NCI-H526 (cell line): ENCODE data around the gene SRC.
A peak's percentile ranks its signal among the peaks of the same experiment; 100 is the strongest.

Source experiments
- DNase-seq, 2 experiments: peaks; one replicate each; lab custom pipeline; 2025; lab: John Stamatoyannopoulos, UW

The SRC gene

DNA sequence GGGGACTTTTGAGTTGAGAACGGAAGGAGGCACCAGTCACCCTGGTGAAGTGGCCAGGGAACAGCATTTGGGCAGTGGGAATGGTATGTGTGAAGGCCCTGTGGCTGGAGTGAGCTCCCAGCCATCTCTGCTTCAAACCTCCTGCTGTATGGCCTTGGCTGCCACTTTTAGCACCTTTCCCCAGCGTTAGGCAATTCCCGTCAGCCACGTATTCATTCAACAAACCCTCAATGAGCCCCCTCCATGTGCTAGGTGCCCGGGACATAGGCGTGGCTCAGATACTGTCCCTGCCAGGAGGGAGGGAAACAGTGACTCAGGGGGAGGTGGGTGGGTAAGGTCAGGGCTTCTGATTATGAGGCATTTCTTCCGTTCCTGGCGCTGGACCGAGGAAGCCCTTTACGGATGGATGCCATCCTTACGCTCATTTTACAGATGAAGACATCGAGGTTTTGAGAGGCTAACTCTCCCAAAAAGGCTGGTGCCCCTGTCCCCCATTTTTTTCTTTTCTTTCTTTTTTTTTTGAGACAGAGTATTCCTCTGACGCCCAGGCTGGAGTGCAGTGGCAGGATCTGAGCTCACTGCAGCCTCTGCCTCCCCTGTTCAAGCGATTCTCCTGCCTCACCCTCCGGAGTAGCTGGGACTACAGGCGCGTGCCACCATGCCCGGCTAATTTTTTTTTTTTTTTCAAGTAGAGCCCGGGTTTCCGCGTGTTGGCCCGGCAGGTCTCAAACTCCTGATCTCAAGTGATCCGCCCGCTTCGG is 37.5 kb downstream of the SRC start:
- no peak for DNase-seq

DNA sequence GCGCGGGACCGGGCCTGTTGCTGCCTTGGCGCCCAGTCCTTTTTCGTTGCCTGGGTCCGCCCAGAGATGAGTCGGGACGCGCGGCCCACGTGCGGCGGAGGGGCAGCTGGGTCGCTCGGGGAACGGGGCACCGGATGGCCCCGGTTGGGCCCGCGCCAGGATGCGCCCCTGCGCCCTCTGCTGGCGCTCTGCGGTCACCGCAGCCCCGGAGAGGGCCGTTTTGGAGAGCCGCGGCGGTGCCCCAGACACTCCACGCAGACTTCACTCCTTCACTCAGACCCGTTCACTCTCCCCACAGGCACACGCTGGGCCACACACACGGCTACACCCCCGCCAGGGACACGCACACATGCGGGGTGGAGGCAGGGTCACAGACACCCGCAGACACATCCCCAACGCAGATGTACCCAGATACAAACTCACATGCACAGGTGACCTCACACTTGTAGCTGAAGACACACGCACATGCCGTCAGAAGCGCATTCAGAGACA is 38.8 kb downstream of the SRC start:
- DNase-seq, result peak in 1 of 2 experiments; percentile 76

DNA sequence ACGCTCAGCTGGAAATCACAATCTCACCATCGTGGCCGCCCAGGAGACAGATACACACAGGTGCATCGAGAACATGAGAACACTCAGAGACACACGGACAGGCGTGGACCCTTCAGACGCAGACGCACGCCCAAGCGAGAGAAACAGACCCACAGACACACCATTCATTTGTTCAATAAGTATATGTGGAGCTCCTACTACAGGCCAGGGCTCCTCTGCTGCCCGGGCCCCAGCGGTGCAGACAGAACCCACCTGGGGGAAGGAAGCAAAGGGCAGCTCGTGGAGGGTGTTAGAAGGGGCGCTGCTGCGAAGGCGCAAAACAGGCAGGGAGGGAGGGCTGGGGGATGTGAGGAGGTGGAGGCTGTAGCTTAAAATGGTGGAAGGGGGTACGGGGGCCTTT is 39.2 kb downstream of the SRC start:
- no peak for DNase-seq

DNA sequence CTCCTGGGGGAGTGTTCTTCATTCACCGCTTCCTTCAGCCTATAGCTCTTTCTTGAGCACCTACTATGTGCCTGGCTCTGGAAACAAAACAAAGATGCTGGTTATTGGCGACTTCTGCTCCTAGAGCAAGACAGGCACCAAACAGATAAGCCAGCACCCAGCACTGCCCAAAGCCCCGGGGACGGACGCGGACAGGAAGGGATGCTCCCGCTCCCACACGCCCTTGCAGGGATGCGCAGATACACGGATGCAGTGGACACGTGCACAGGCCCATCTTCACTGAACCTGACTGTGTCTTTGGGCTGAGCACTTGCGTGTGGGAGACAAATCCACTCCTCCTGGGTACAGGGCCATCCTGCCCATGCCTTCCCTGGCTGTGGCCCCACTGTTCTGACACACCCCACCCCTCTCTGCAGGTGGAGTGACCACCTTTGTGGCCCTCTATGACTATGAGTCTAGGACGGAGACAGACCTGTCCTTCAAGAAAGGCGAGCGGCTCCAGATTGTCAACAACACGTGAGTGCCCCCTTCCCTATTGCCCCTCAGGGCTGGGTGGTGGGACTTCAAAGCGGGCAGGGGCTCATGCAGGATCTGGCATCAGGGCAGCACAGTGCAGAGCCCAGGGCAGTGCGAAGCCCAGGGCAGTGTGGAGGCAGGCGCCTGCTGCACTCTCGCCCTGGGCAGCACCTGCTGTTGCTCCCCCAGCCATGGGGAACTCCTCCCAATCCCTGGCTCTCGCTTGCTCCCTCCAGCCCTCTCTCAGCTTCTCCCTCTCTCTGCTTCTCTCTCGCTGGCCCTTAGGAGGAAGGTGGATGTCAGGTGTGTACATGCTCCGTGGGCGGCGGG is 39.9 kb downstream of the SRC start:
- DNase-seq, result no peak

DNA sequence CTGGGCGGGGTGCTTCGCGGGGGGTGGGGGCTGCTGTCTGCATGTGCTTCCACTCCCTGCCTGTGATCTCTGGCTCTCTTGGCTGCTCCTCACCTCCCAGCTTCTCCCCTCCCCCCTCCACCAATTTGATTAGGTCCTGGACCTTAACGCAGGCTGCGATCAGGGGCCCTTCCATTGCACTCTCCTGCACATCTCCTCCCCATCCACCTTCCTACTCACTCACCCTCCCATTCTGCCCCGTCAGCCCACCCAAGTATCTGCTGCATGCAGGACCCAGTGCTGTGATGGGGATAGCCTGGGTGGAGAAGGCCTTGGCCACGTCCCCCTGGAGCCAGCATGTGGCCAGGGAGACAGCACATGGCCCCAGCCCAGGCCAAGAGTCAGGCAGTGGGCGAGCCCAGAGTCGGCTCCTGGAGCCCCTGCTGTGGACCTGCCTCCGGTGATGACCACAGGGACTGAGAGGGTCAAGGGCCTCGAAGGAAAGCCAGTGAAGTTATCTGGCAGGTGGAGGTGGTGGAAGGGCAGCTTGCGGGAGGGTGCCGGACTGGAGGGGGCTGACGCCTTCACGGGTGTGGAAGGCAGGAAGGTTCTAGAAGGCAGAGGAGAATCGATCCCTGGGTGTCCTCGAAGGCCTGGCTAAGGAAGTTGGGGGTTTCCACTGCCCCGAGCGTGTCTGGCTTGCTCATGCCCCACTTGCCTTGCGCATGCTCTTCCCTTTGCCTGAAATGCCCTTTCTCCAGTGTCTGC is 40.7 kb downstream of the SRC start:
- no peak for DNase-seq

DNA sequence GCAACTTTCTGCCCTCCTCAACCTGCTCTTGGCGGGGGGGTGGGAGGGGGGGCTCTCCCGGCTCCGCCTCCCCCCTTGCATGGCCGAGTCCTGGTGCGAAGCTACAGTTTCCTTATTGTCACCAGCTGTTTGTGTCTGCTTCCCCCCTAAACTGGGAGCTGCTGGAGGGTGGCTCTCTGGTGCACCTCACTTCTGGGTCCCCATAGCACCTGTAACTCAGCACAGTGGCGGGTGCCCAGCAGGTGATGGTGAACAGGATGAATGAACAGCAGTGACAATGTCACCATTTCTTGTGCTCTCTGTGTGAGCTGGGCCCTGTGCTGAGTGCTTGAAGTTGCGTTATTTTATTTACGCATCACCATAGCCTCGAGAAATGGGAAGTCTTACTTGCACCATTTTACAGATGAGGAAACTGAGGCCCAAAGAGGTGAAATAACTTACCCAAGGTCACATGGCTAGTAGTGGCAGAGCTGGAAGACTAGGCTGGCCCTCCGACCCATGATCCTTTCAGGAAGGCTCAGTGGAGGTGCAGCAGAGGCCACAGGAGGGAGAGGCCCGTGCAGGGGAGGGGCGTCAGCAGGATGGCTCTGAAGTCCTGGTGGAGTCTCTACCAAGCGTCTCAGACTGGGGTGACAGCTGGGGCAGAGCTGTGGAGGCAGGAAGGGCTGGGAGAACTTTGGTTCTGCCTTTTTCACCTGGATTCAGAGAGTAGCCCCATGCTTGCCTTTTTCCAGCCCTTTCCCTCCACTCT is 41.8 kb downstream of the SRC start:
- no peak for DNase-seq

DNA sequence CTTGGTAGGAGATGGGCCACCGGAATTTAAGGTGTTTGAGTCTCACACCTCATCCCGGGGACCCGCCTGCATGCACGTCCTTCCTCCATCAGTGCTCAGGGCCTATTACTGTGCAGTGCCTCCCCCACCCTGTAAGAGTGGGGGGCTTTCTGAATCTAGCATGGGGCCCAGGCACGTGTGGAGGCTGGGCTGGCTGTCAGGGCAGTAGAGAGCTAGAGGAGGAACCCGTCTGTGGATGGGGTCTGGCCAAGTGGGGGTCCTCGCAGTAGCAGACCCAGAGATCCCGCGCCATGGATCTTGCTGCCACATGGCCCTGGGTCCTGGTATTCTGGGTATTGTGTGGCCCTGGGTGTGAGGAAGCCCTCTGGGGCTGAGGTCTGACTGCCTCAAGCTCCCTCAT is 42.9 kb downstream of the SRC start:
- DNase-seq, result no peak

DNA sequence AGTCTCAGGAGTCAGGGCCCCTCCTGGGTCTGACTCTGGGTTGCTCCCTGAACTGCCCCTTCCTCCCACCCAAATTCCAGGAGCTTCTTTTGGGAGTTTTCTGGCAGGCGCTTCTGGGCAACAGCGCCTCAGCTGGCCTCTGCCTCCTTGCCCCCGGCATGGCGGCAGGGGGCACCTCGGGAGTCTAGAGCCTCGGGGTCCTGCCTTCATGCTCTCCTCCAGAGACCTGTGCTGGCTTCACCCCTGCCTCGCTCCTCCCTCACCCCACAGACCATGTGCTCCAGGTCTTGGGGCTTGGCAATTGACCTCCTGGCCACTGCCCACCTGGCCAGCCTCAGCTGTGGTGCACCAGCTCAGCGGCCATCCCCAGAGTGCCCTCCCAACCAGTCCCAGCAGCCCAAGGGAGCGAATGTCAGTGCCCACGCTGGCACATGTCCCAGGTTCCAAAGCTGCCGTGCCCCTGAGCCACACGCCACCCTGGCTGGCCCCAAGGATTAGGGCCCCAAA is 43.4 kb downstream of the SRC start:
- DNase-seq, result no peak

DNA sequence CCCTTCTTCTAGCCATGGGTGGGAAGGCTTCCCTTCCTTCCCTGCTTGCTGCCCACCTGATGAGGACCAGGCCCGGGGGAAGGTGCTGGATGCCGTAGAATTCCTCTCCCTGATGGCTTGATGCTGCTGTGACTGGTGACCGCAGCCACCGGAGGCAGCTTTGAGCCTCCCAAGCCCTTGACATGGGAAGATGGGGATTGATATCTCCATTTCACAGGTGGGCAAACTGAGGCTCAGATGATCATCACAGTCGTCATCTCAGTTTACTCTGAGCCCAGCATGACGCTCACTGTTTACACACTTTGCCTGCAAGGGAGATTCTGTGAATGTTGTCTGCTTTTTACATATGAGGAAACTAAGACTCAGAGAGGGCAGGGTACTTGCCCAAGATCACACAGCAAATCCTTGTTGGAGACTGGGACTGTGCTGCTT is 43.9 kb downstream of the SRC start:
- no peak for DNase-seq

DNA sequence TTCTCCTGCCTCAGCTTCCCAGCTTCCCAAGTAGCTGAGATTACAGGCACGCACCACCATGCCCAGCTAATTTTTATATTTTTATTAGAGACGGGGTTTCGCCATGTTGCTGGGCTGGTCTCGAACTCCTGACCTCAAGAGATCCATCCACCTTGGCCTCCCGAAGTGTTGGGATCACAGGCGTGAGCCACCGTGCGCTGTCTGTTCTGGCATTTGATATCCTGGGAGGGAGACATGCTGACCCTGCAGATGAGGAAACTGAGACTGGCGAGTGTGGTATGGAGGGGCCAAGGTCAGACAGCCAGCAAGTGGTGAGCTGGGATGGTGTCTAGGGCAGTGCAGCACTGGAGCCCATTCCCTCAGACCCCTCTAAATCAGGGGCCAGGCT is 44.6 kb downstream of the SRC start:
- DNase-seq, result no peak

DNA sequence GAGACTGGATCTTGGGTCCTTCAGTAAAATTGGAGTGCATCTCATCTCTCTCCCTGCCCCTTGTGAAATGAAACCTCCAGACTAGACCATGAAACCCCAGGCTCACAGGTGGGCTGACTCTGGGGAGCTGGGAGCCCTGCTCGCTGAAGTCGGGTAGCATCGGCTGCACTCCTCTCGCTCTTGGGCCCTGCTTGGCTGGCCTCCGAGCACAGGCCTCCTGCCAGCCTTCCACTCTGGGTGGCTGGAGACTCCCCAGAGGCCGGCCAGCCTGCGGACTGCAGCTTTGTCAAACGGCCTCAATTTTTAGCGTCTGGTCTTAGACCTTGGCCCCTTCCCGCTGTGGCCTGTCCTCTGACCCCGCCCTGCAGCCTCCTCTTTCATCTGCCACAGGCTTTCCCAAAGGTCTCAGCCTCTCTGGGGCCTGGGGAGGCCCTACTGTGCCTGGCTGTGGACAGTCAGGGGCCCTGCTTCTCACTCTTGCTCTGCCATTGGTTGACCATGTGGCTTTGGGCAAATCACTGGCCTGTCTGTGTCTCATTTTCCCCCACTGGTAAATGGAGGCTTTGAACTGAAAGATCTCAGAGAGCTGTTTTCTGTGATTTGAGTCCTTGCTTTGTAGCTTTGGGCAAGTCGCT is 45.1 kb downstream of the SRC start:
- DNase-seq, result no peak

DNA sequence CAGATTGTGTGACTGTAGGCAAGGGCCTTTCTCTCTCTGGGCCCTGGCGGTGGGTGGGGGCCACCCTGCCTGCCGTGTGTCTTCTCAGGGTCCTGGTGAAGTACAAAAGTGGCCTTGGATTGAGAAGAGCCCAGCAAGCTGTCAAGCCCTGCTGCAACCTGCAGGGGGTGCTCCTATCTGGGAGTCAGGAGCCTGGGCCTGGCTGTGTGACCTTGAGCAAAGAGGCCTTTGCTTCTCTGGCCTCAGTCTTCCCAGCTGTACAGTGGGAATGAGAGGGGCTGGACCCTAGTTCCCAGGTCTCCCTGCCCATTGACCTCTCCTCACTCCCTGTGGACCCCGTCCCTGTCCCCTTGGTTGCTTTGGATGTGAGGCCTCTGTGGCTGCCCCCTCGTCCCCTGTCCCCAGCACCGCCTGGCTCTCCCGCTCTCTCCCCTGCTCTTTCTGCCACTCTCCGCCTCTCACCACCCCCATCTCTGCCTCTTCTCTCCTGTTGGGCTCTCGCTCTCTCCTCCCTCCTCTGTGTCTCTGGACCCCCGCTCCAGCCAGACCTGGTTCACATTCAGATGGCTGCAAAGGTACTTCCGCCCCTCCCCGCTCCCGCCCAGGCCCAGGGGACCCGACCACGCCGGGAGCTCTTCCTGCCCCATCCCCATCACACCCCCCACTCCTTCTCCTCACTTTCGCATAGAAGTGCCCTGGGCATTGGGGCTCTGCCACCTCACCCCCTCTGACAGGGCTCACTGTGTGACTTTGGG is 46.7 kb downstream of the SRC start:
- peak in 1 of 2 experiments; percentile 57 for DNase-seq

DNA sequence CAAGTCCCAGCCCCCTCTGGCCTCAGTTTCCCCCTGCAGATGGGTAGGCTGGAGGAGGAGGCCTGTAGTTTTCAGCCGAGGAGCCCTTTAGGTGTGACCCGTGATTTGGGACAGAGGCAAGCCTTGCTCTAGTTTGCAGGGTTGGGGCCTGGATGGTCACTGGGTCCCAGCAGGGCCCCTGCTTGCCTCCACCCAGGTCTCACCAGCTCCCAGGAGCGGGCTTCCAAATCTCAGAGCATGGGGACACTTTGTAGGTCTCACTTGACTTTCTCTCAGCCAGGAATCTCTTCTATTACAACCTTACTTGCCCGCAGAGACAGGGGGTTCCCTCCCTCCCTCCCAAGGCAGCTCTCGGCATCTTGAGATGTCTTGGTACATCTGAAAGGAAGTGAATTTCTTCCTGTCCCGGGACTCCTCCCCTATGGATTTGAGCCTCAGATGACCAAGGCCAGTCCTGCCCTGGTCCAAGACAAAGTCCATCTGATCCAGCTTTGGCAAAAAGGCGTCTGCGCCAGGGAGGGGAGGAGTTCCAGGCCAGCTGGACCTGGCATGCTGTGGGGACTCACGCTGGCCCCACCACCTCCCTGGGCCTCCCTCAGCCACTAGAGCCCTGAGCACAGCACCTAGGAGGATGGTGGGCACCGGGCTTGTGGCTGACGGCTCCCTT is 47.4 kb downstream of the SRC start:
- no peak for DNase-seq

DNA sequence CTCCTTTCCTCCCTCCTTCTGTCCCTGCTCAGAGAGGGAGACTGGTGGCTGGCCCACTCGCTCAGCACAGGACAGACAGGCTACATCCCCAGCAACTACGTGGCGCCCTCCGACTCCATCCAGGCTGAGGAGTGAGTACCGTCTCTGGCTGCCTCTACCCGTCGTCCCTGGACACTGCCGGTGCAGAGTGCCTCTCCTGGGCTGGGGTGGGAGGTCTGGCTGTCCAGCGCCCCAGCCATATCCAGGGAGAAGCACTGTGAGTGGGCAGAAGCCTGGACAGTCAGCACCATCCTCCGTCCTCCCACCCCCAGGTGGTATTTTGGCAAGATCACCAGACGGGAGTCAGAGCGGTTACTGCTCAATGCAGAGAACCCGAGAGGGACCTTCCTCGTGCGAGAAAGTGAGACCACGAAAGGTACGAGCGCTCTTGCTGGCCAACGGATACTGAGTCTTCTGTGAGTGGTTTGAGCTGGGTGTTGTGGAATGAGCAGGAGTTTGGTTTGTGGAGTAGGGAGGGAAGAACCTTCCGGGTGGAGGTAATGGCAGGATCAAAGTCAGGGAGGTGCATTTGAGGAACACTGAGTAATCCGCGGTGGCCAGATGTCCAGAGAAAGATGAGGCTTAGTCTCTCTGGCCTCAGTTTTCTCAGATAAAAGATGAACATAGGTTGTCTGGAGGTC is 48.1 kb downstream of the SRC start:
- no peak for DNase-seq

DNA sequence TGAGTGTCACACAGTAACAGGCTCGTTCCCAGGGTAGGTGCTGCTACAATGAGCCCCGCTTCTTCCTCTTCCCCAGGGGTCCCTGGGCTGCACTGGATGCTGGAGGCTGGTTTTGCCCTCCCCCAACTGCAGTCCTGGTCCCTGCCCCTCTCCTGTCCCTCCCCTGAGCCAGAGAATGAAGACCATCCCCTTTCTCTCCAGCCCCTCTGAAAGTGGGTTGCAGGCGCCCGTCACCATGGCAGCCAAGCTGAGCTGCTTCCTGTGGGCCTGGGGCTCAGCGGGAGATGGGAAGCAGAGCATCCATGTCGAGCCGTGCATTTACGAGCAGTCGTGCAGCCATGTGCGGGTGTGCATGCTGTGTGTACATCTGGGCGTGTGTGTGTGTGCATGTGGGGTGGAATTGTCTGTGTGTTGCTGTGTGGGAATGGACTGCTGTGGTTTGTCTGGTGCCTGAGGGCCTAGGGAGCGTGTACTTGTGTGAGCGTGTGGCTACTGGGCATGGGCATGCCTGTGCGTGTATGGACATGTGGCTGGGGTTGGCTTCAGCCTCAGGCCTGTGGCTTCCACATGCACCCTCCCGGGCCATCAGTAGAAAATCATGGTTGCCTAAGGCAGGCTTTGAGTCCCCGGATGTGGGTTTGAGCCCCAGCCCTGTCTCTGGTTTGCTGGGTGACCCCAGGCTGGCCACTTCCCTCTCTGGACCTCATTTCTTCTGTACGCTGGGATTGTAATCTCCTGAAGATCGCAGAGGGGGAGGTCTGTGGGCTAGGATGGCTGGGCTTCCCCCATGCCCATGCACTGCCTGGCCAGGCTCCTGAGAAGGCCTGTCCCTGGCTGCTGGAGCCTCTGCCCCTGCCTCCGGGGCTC is 48.8 kb downstream of the SRC start:
- peak; percentile 70 to 85 for DNase-seq

DNA sequence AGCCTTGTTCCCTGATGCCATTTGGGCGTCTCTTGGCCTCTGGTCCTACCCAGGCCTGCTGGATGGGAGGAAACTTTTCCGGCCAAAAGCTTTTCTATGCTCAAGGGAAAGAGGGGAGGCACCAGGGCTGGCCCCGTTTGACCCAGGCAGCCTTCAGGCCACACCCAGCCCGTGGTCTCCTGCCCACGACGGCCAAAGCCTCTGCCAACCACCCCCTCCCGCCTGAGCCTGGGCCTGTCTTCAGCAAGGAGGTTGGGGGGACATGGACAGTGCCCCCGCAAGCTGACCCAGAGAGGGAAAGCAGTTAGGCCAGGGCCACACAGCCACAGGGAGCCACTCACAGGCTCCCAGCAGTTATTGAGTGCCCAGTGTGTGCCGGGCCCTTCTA is 49.5 kb downstream of the SRC start:
- no peak for DNase-seq

DNA sequence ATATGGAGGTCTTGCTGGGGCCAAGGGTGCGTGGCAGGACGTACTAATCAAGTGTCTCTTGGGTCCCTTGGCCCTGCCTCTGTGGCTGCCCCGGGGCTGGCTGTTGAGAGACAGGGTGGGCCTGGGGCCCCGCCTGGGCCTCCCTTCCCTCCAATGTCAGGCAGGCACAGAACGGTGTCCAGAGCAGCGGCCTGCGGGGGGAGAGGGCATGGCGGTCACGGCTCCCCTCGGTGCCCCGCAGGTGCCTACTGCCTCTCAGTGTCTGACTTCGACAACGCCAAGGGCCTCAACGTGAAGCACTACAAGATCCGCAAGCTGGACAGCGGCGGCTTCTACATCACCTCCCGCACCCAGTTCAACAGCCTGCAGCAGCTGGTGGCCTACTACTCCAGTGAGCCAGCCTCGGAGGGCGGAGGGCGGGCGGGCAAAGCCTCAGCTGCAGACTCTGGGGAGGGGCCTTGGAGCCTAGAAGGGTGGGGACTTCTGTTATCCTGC is 50.0 kb downstream of the SRC start:
- peak; percentile 95 to 97 for DNase-seq
